BLaER1 treated with 17β-estradiol and CSF1 and Interleukin-3, amounts not matched to agents 10 nM and 100 nM (cell line): ENCODE measurements around the gene PPP2R5E.

ENCODE experiments used
- H3K27ac ChIP-seq, 11 experiments: shearing (Covaris generic); formaldehyde crosslinking; 2 replicates each; pipeline ENCODE4 v1.8.1; 2022
- H3K27me3 ChIP-seq, 11 experiments: shearing (Covaris generic); formaldehyde crosslinking; 2 replicates each; pipeline ENCODE4 v1.8.1; 2022
- H3K36me3 ChIP-seq, 11 experiments: shearing (Covaris generic); formaldehyde crosslinking; 2 replicates each; pipeline ENCODE4 v1.8.1; 2022
- H3K4me1 ChIP-seq, 10 experiments: shearing (Covaris generic); formaldehyde crosslinking; 2 replicates each; pipeline ENCODE4 v1.8.1; 2022
- H3K4me2 ChIP-seq, 11 experiments: shearing (Covaris generic); formaldehyde crosslinking; 2 replicates each; pipeline ENCODE4 v1.8.1; 2022
- H3K4me3 ChIP-seq, 10 experiments: shearing (Covaris generic); formaldehyde crosslinking; 2 replicates each; pipeline ENCODE4 v1.8.1; 2022
- H3K9ac ChIP-seq, 11 experiments: shearing (Covaris generic); formaldehyde crosslinking; 2 replicates each; pipeline ENCODE4 v1.8.1; 2022
- H3K9me3 ChIP-seq, 11 experiments: shearing (Covaris generic); formaldehyde crosslinking; replicated peaks in 1 of 11; 2 replicates each; pipeline ENCODE4 v1.8.1; 2022
- H4K20me1 ChIP-seq, 11 experiments: shearing (Covaris generic); formaldehyde crosslinking; 2 replicates each; pipeline ENCODE4 v1.8.1; 2022
- Cebpa-rat ChIP-seq, 11 experiments: shearing (Covaris generic); IDR thresholded peaks; 2 replicates each; pipeline ENCODE4 v1.8.1; 2022

Gene PPP2R5E

GRCh38 chr14:63472986-63473788, 70.0 kb downstream of the PPP2R5E start:
- H3K4me3 ChIP-seq, result no peak overlapping the region
- peaks cover 0 to 87% (median 69%) of the 10 kb centered on the region in 11 experiments; a peak in 15 of 22 replicates for H4K20me1 ChIP-seq
- no peak for TF ChIP-seq Cebpa-rat (IDR thresholded peaks at IDR 0.05)
- peaks cover 22 to 97% (median 45%) of the 10 kb centered on the region in 10 experiments for H3K4me1 ChIP-seq
- H3K4me2 ChIP-seq, result peak overlapping the region in 6 of 11 experiments; percentile 1 to 93 (median 86); a peak in 11 of 22 replicates
- H3K9me3 ChIP-seq, result peaks cover 0 to 3% (median 0%) of the 10 kb centered on the region in 11 experiments; a peak in 1 of 22 replicates
- no peaks in the 10 kb centered on the region for H3K27me3 ChIP-seq
- H3K9ac ChIP-seq, result peak overlapping the region in 3 of 11 experiments; percentile 32 to 48 (median 42); a peak in 4 of 22 replicates
- peak overlapping the region in 7 of 11 experiments; percentile 5 to 80 (median 60); a peak in 10 of 22 replicates for H3K27ac ChIP-seq
- peaks cover 0 to 23% (median 7%) of the 10 kb centered on the region in 11 experiments; a peak in 5 of 22 replicates for H3K36me3 ChIP-seq

- TF ChIP-seq Cebpa-rat (IDR thresholded peaks at IDR 0.05), result no peak
- Histone ChIP-seq H3K9me3 (peaks cover 0 to 3% (median 0%) of the 10 kb centered on the region in 11 experiments; a peak in 1 of 22 replicates), H3K4me2 (peak overlapping the region; percentile 9 to 93 (median 82); a peak in 19 of 22 replicates), H3K9ac (peak overlapping the region in 4 of 11 experiments; percentile 36 to 52 (median 46); a peak in 4 of 22 replicates), H3K27ac (peak overlapping the region in 9 of 11 experiments; percentile 10 to 80 (median 45); a peak in 14 of 22 replicates), H3K36me3 (peaks cover 0 to 23% (median 7%) of the 10 kb centered on the region in 11 experiments; a peak in 5 of 22 replicates), H4K20me1 (peaks cover 0 to 94% (median 73%) of the 10 kb centered on the region in 11 experiments; a peak in 15 of 22 replicates), H3K4me1 (peaks cover 12 to 94% (median 34%) of the 10 kb centered on the region in 10 experiments; a peak in 19 of 20 replicates), H3K4me3 (peak overlapping the region in 4 of 10 experiments; percentile 1 to 37 (median 20); a peak in 4 of 20 replicates), H3K27me3 (no peaks in the 10 kb centered on the region)
Measured at GRCh38 chr14:63470962-63471793, 72.0 kb downstream of the PPP2R5E start.

- Histone ChIP-seq H3K9ac (no peak overlapping the region), H4K20me1 (peaks cover 9 to 92% (median 67%) of the 10 kb centered on the region in 11 experiments; a peak in 16 of 22 replicates), H3K27ac (no peak overlapping the region), H3K4me1 (peaks cover 7 to 67% (median 25%) of the 10 kb centered on the region in 10 experiments; a peak in 18 of 20 replicates), H3K9me3 (no peaks in the 10 kb centered on the region; a peak in 1 of 22 replicates), H3K4me2 (peak overlapping the region in 1 of 11 experiments; percentile 5; a peak in 1 of 22 replicates), H3K36me3 (peaks cover 0 to 18% (median 11%) of the 10 kb centered on the region in 11 experiments; a peak in 11 of 22 replicates), H3K4me3 (no peak overlapping the region), H3K27me3 (no peaks in the 10 kb centered on the region)
- TF ChIP-seq Cebpa-rat (IDR thresholded peaks at IDR 0.05), result no peak
Measured at GRCh38 chr14:63468294-63468693, 74.9 kb downstream of the PPP2R5E start.

GRCh38 chr14:63467440-63468072, 75.6 kb downstream of the PPP2R5E start:
- Histone ChIP-seq H3K9ac (no peak overlapping the region), H4K20me1 (peaks cover 9 to 88% (median 60%) of the 10 kb centered on the region in 11 experiments; a peak in 16 of 22 replicates), H3K36me3 (peaks cover 0 to 17% (median 11%) of the 10 kb centered on the region in 11 experiments; a peak in 11 of 22 replicates), H3K9me3 (no peaks in the 10 kb centered on the region; a peak in 1 of 22 replicates), H3K4me2 (peak overlapping the region in 2 of 11 experiments; percentile 0 to 27; a peak in 3 of 22 replicates), H3K4me1 (peaks cover 7 to 60% (median 19%) of the 10 kb centered on the region in 10 experiments; a peak in 18 of 20 replicates), H3K27ac (peak overlapping the region in 2 of 11 experiments; percentile 29 to 37; a peak in 3 of 22 replicates), H3K4me3 (no peak overlapping the region), H3K27me3 (no peaks in the 10 kb centered on the region)
- no peak for TF ChIP-seq Cebpa-rat (IDR thresholded peaks at IDR 0.05)

DNA sequence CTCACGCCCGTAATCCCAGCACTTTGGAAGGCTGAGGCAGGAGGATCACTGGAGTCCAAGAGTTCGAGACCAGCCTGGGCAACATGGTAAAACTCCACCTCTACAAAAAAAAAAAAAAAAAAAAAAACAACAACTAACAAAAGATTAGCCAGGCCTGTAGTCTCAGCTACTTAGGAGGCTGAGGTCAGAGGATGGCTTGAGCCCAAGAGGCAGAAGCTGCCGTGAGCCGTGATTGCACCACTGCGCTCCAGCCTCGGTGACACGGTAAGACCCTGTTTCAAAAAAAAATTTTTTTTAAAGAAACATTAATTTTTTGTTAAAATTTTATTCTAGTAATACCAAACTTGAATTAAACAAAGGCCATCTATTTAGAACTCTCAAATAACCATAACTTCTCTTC, 77.8 kb downstream of the PPP2R5E start:
- Histone ChIP-seq H3K27ac (no peak overlapping the region), H3K4me2 (no peak overlapping the region), H3K9ac (no peak overlapping the region), H4K20me1 (peaks cover 9 to 89% (median 60%) of the 10 kb centered on the region in 11 experiments; a peak in 19 of 22 replicates), H3K4me1 (peaks cover 0 to 38% (median 0%) of the 10 kb centered on the region in 10 experiments; a peak in 8 of 20 replicates), H3K4me3 (no peak overlapping the region), H3K9me3 (no peaks in the 10 kb centered on the region; a peak in 1 of 22 replicates), H3K36me3 (peaks cover 0 to 21% (median 11%) of the 10 kb centered on the region in 11 experiments; a peak in 12 of 22 replicates), H3K27me3 (no peaks in the 10 kb centered on the region)
- TF ChIP-seq Cebpa-rat (IDR thresholded peaks at IDR 0.05), result no peak

DNA sequence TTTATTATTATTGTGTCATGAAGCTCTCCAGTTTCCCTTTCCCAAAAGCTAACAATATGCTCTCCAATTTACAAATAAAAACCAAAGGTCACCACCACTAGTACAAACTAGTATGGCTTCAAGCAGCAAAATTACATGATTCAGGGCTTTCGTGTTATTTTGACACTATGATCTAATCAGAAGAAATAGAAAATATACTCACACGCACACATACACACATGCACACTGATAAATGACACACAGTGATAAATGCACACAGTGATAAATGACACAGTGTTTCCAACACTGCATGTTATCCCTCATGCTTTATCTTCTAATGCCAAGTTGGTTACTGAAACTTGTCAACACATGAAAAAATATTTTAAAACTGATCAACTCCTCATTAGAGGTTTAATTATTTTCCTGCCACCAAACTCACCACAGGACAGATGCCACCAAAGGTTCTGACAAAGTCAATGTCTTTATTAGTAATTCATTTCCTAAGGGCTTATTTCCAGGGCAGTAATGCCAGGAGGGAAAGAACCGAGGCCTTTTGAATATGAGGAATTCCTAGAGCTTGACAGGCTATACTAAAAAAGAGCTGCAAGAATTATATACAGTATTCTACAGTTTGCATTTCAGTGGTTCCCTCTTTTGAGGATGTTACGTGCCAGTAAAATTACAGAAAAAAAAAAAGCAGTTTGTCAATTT, 82.4 kb downstream of the PPP2R5E start:
- Histone ChIP-seq H4K20me1 (peaks cover 14 to 90% (median 75%) of the 10 kb centered on the region in 11 experiments; a peak in 20 of 22 replicates), H3K9me3 (no peaks in the 10 kb centered on the region), H3K27ac (no peak overlapping the region), H3K36me3 (peaks cover 0 to 33% (median 10%) of the 10 kb centered on the region in 11 experiments; a peak in 12 of 22 replicates), H3K9ac (no peak overlapping the region), H3K27me3 (no peaks in the 10 kb centered on the region), H3K4me2 (no peak overlapping the region), H3K4me1 (peaks cover 0 to 9% (median 1%) of the 10 kb centered on the region in 10 experiments; a peak in 13 of 20 replicates), H3K4me3 (no peak overlapping the region)
- no peak for TF ChIP-seq Cebpa-rat (IDR thresholded peaks at IDR 0.05)

GRCh38 chr14:63459738-63460137, 83.4 kb downstream of the PPP2R5E start:
- TF ChIP-seq Cebpa-rat (IDR thresholded peaks at IDR 0.05), result no peak
- H3K27ac ChIP-seq, result no peak overlapping the region
- H3K4me2 ChIP-seq, result no peak overlapping the region
- H3K9me3 ChIP-seq, result no peaks in the 10 kb centered on the region
- peaks cover 0 to 31% (median 9%) of the 10 kb centered on the region in 11 experiments; a peak in 11 of 22 replicates for H3K36me3 ChIP-seq
- no peak overlapping the region for H3K4me3 ChIP-seq
- peaks cover 24 to 91% (median 80%) of the 10 kb centered on the region in 11 experiments; a peak in 20 of 22 replicates for H4K20me1 ChIP-seq
- peaks cover 10 to 20% (median 12%) of the 10 kb centered on the region in 10 experiments; a peak in 19 of 20 replicates for H3K4me1 ChIP-seq
- H3K27me3 ChIP-seq, result no peaks in the 10 kb centered on the region
- no peak overlapping the region for H3K9ac ChIP-seq
